Smooth muscle cell (in vitro differentiated cells): Measurements from ENCODE around the gene ACBD4. TPM values are rescaled to one million over a fixed set of nuclear protein-coding genes. Genes with fewer than 3 reads are reported as not detected.

Experiments
- DNase-seq: peaks from one replicate; lab custom pipeline; 2025; ENCODE audit not compliant: unreplicated experiment; lab: John Stamatoyannopoulos, UW
- H2AFZ ChIP-seq: fragments of 200-600 bp; sonication (generic); 2 replicates; pipeline ENCODE4 v1.6.0; 2016; ENCODE audit warnings: antibody characterized with exemption, low read depth, mild to moderate bottlenecking
- H3F3A ChIP-seq: fragments of 200-600 bp; sonication (generic); 2 replicates; pipeline ENCODE4 v1.6.0; 2017; ENCODE audit warnings: antibody characterized with exemption, low read depth
- H3K27ac ChIP-seq: fragments of 200-600 bp; sonication (generic); 2 replicates; pipeline ENCODE4 v1.5.1; 2016; ENCODE audit warnings: low read depth, mild to moderate bottlenecking
- H3K27me3 ChIP-seq: fragments of 200-600 bp; sonication (generic); 2 replicates; pipeline ENCODE4 v1.6.1; 2016; ENCODE audit warnings: low read depth, mild to moderate bottlenecking
- H3K36me3 ChIP-seq: fragments of 200-600 bp; sonication (generic); 2 replicates; pipeline ENCODE4 v1.5.1; 2016; ENCODE audit warnings: low read depth
- H3K4me1 ChIP-seq: fragments of 200-600 bp; sonication (generic); 2 replicates; pipeline ENCODE4 v1.5.1; 2016; ENCODE audit warnings: low read depth
- H3K4me2 ChIP-seq: fragments of 200-600 bp; sonication (generic); 2 replicates; pipeline ENCODE4 v1.6.0; 2016; ENCODE audit warnings: mild to moderate bottlenecking
- H3K4me3 ChIP-seq: fragments of 200-600 bp; sonication (generic); 2 replicates; pipeline ENCODE4 v1.5.1; 2016; ENCODE audit warnings: mild to moderate bottlenecking
- H3K79me2 ChIP-seq: fragments of 200-600 bp; sonication (generic); 2 replicates; pipeline ENCODE4 v1.6.0; 2016; ENCODE audit warnings: low read depth, mild to moderate bottlenecking
- H3K9ac ChIP-seq: fragments of 200-600 bp; sonication (generic); 2 replicates; pipeline ENCODE4 v1.6.0; 2016; ENCODE audit warnings: low read depth
- H3K9me3 ChIP-seq: fragments of 200-600 bp; sonication (generic); replicated peaks from 2 replicates; pipeline ENCODE4 v1.5.1; 2016; ENCODE audit warnings: low read depth
- H4K20me1 ChIP-seq: fragments of 200-600 bp; sonication (generic); 2 replicates; pipeline ENCODE4 v1.6.0; 2016; ENCODE audit warnings: low read depth
- WGBS: methylation state at CpG from one replicate; pipeline ENCODE4 v1.1.7; 2016; ENCODE audit warnings: low lambda C conversion rate; 5-methylcytosine and 5-hydroxymethylcytosine counted together
- polyA plus RNA-seq: library from polyadenylated mRNA; unstranded; fragments of >200 nt; fragmentation: Nextera tagmentation; extraction: Ambion mirVana; gene quantifications from 2 replicates; pipeline ENCODE4 v1.2.1, GENCODE V29; 2016
- total RNA-seq: library from RNA; depleted of rRNA; stranded (reverse); fragments of >200 nt; gene quantifications from 2 replicates; pipeline ENCODE4 v1.2.3, GENCODE V29; 2014
- TF ChIP-seq, protein P1 (sequence below): fragments of 200-600 bp; sonication (generic); IDR thresholded peaks from 2 replicates; pipeline ENCODE4 v1.5.1; 2017; ENCODE audit warnings: borderline replicate concordance, mild to moderate bottlenecking, antibody characterized with exemption; ENCODE audit not compliant: insufficient read depth, poor library complexity, severe bottlenecking

ACBD4 gene
- total and polyA plus RNA-seq, 2 experiments from 2014 or later, result 0.49 to 5.0 TPM

- DNase-seq, result peak; percentile 76
- peaks cover 23% of the 10 kb centered on the region for H3K4me1 ChIP-seq
- H3K79me2 ChIP-seq, result peaks cover 27% of the 10 kb centered on the region
- H3K27ac ChIP-seq, result peak overlapping the region; percentile 87
- TF ChIP-seq, protein P1, sequence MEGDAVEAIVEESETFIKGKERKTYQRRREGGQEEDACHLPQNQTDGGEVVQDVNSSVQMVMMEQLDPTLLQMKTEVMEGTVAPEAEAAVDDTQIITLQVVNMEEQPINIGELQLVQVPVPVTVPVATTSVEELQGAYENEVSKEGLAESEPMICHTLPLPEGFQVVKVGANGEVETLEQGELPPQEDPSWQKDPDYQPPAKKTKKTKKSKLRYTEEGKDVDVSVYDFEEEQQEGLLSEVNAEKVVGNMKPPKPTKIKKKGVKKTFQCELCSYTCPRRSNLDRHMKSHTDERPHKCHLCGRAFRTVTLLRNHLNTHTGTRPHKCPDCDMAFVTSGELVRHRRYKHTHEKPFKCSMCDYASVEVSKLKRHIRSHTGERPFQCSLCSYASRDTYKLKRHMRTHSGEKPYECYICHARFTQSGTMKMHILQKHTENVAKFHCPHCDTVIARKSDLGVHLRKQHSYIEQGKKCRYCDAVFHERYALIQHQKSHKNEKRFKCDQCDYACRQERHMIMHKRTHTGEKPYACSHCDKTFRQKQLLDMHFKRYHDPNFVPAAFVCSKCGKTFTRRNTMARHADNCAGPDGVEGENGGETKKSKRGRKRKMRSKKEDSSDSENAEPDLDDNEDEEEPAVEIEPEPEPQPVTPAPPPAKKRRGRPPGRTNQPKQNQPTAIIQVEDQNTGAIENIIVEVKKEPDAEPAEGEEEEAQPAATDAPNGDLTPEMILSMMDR, result peak; percentile 65
- 2% methylated on average over 54 of the region's 71 CpGs for WGBS
- H3K9me3 ChIP-seq, result no peaks in the 10 kb centered on the region
- H3F3A ChIP-seq, result peaks cover 19% of the 10 kb centered on the region
- H2AFZ ChIP-seq, result peak overlapping the region; percentile 74
- H3K27me3 ChIP-seq, result no peaks in the 10 kb centered on the region
- H4K20me1 ChIP-seq, result no peaks in the 10 kb centered on the region
- peak overlapping the region; percentile 94 for H3K4me3 ChIP-seq
- H3K36me3 ChIP-seq, result no peaks in the 10 kb centered on the region
- H3K9ac ChIP-seq, result peak overlapping the region; percentile 82
- H3K4me2 ChIP-seq, result peak overlapping the region; percentile 95
Measured at GRCh38 chr17:45132572-45133463, 2.7 kb upstream of the ACBD4 start.

GRCh38 chr17:45135978-45136791, 698 bp downstream of the ACBD4 start:
- H3K9me3 ChIP-seq, result no peaks in the 10 kb centered on the region
- H2AFZ ChIP-seq, result peak overlapping the region; percentile 28
- no peak for DNase-seq
- H3K4me1 ChIP-seq, result peaks cover 8% of the 10 kb centered on the region
- H3K4me3 ChIP-seq, result peak overlapping the region; percentile 59
- no peak overlapping the region for H3K27ac ChIP-seq
- H3K4me2 ChIP-seq, result peak overlapping the region; percentile 90
- no peaks in the 10 kb centered on the region for H3K27me3 ChIP-seq
- no peaks in the 10 kb centered on the region for H3K36me3 ChIP-seq
- 83% methylated on average over 19 of the region's 21 CpGs for WGBS
- TF ChIP-seq, protein P1, result no peak
- peaks cover 9% of the 10 kb centered on the region for H3K79me2 ChIP-seq
- H4K20me1 ChIP-seq, result no peaks in the 10 kb centered on the region
- peak overlapping the region; percentile 21 for H3K9ac ChIP-seq
- no peaks in the 10 kb centered on the region for H3F3A ChIP-seq

DNA sequence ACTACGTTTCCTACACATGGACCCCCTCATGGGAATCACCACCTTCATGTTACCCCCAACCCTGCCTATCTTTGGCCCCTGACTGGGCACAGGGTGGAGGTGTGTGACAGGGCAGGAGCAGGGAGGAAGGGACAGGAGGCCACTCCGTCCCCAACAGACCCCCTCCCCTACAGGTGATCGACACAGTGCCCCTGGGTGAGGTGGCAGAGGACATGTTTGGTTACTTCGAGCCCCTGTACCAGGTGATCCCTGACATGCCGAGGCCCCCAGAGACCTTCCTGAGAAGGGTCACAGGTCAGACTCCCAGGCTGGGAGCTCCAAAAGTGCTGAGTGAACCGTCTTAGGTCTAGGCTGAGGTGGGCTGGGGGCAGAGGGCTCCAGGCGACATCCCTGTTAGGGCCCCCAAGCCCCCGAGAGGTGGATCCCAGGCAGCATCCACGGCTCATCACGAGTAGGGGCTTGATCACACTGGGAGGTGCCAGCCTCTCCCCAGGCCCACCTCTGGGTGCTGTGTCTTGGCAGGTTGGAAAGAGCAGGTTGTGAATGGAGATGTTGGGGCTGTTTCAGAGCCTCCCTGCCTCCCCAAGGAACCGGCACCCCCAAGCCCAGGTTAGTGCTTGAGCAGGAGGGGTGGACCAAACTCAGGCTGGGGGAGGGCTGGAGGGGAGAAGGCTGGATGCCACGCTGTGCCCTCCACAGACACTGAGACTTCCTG, 1.5 kb downstream of the ACBD4 start:
- H3K4me3 ChIP-seq, result no peak overlapping the region
- no peak overlapping the region for H3K4me2 ChIP-seq

More for the DNA sequence above, 1.5 kb downstream of the ACBD4 start:
- H3K79me2 ChIP-seq, result peaks cover 1% of the 10 kb centered on the region
- no peaks in the 10 kb centered on the region for H3K36me3 ChIP-seq
- H3F3A ChIP-seq, result no peaks in the 10 kb centered on the region
- no peaks in the 10 kb centered on the region for H3K27me3 ChIP-seq
- no peaks in the 10 kb centered on the region for H3K9me3 ChIP-seq
- H3K9ac ChIP-seq, result no peak overlapping the region
- H3K27ac ChIP-seq, result no peak overlapping the region
- WGBS, result 87% methylated on average over 11 of the region's 12 CpGs
- no peak for DNase-seq
- peaks cover 4% of the 10 kb centered on the region for H3K4me1 ChIP-seq
- TF ChIP-seq, protein P1, result no peak
- no peak overlapping the region for H2AFZ ChIP-seq
- no peaks in the 10 kb centered on the region for H4K20me1 ChIP-seq
